ENCODE results near the gene BRPF1. TPM values are rescaled to one million over a fixed set of nuclear protein-coding genes. Genes with fewer than 3 reads are reported as not detected.

The BRPF1 gene
- total RNA-seq, 1 donor from 2014 or later = 19.5 TPM

DNA sequence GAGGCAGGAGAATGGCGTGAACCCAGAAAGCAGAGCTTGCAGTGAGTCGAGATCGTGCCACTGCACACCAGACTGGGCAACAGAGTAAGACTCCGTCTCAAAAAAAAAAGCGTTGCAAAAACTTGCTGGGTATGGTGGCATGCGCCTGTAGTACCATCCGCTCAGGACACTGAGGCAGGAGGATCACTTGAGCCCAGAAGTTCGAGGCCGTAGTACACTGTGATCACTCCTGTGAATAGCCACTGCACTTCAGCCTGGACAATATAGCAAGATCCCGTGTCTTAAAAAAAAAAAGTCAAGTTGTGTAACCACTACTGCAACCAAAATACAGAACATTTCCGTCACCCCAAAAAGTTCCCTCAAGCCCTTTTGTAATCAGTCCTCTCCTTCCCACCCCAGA is 62.9 kb downstream of the BRPF1 start:
- no peak for DNase-seq (ENCODE audit: low read depth)
- Histone ChIP-seq H3K9me3 (ENCODE audit: insufficient read depth, low read depth, low read length) (no peaks in the 10 kb centered on the region), H3K27ac (ENCODE audit: low read depth, low read length) (no peak overlapping the region), H3K4me3 (ENCODE audit: insufficient read depth, low read depth, low read length) (peak overlapping the region; percentile 93), H3K27me3 (ENCODE audit: insufficient read depth, low read length) (no peaks in the 10 kb centered on the region), H3K79me2 (ENCODE audit: insufficient read depth, low read length) (peaks cover 80% of the 10 kb centered on the region), H3K9ac (ENCODE audit: low read length) (no peak overlapping the region), H4K20me1 (ENCODE audit: insufficient read depth, low read length) (peaks cover 44% of the 10 kb centered on the region), H3K4me2 (ENCODE audit: low read length) (peak overlapping the region; percentile 99), H3K4me1 (ENCODE audit: insufficient read depth, low read length) (peaks cover 15% of the 10 kb centered on the region), H2AFZ (ENCODE audit: low read depth, low read length) (no peak overlapping the region), H3K36me3 (ENCODE audit: insufficient read depth, low read length) (peaks cover 29% of the 10 kb centered on the region)
- Mint-ChIP-seq H3K27me3 (ENCODE audit: low read depth, unreplicated experiment) (no peaks in the 10 kb centered on the region), H3K4me1 (ENCODE audit: low read depth, unreplicated experiment) (peaks cover 34% of the 10 kb centered on the region), H3K4me3 (ENCODE audit: unreplicated experiment) (peak overlapping the region; percentile 96), H3K9me3 (ENCODE audit: unreplicated experiment) (no peaks in the 10 kb centered on the region), H3K27ac (ENCODE audit: unreplicated experiment) (peak overlapping the region; percentile 84), H3K36me3 (ENCODE audit: low read depth, unreplicated experiment) (peaks cover 23% of the 10 kb centered on the region)
- TF ChIP-seq EZH2 (IDR thresholded peaks at IDR 0.05; ENCODE audit: insufficient read depth, low read length) = no peak
- TF ChIP-seq, protein P1, sequence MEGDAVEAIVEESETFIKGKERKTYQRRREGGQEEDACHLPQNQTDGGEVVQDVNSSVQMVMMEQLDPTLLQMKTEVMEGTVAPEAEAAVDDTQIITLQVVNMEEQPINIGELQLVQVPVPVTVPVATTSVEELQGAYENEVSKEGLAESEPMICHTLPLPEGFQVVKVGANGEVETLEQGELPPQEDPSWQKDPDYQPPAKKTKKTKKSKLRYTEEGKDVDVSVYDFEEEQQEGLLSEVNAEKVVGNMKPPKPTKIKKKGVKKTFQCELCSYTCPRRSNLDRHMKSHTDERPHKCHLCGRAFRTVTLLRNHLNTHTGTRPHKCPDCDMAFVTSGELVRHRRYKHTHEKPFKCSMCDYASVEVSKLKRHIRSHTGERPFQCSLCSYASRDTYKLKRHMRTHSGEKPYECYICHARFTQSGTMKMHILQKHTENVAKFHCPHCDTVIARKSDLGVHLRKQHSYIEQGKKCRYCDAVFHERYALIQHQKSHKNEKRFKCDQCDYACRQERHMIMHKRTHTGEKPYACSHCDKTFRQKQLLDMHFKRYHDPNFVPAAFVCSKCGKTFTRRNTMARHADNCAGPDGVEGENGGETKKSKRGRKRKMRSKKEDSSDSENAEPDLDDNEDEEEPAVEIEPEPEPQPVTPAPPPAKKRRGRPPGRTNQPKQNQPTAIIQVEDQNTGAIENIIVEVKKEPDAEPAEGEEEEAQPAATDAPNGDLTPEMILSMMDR (IDR thresholded peaks at IDR 0.05; ENCODE audit: insufficient read depth, low read depth, low read length) = no peak
- no peak for FAIRE-seq

DNA sequence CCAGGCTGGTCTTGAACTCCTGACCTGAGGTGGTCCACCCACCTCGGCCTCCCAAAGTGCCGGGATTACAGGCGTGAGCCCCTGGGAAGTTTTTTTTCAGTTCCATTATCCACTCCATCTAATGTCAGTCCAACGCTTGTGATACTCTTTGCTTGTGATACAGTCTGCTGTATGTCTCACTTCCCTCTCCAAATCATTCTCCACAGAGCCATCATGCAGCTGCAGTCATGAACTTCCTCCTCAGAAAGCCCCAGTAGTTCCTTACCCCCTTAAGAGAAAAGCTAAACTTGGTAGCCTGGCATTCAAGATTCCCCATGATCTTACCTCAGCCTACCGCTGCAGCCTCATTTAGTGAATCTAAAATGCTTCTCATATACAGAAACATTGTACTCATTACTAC is 63.7 kb downstream of the BRPF1 start:
- Mint-ChIP-seq H3K27ac (ENCODE audit: unreplicated experiment) (peak overlapping the region; percentile 60), H3K27me3 (ENCODE audit: low read depth, unreplicated experiment) (no peaks in the 10 kb centered on the region), H3K36me3 (ENCODE audit: low read depth, unreplicated experiment) (peaks cover 22% of the 10 kb centered on the region), H3K9me3 (ENCODE audit: unreplicated experiment) (no peaks in the 10 kb centered on the region), H3K4me1 (ENCODE audit: low read depth, unreplicated experiment) (peaks cover 34% of the 10 kb centered on the region), H3K4me3 (ENCODE audit: unreplicated experiment) (peak overlapping the region; percentile 58)
- peaks cover 34% of the 10 kb centered on the region for H3K36me3 ChIP-seq (ENCODE audit: insufficient read depth, low read length)
- H3K9me3 ChIP-seq (ENCODE audit: insufficient read depth, low read depth, low read length) = no peaks in the 10 kb centered on the region
- no peak overlapping the region for H2AFZ ChIP-seq (ENCODE audit: low read depth, low read length)
- peaks cover 86% of the 10 kb centered on the region for H3K79me2 ChIP-seq (ENCODE audit: insufficient read depth, low read length)
- H3K9ac ChIP-seq (ENCODE audit: low read length) = peak overlapping the region; percentile 3
- peaks cover 15% of the 10 kb centered on the region for H3K4me1 ChIP-seq (ENCODE audit: insufficient read depth, low read length)
- H3K27ac ChIP-seq (ENCODE audit: low read depth, low read length) = no peak overlapping the region
- H3K27me3 ChIP-seq (ENCODE audit: insufficient read depth, low read length) = no peaks in the 10 kb centered on the region
- TF ChIP-seq, protein P1 (IDR thresholded peaks at IDR 0.05; ENCODE audit: insufficient read depth, low read depth, low read length) = no peak
- no peak for TF ChIP-seq EZH2 (IDR thresholded peaks at IDR 0.05; ENCODE audit: insufficient read depth, low read length)
- H3K4me2 ChIP-seq (ENCODE audit: low read length) = no peak overlapping the region
- FAIRE-seq (no peak), DNase-seq (ENCODE audit: low read depth) (no peak)
- no peak overlapping the region for H3K4me3 ChIP-seq (ENCODE audit: insufficient read depth, low read depth, low read length)
- H4K20me1 ChIP-seq (ENCODE audit: insufficient read depth, low read length) = peaks cover 52% of the 10 kb centered on the region

DNA sequence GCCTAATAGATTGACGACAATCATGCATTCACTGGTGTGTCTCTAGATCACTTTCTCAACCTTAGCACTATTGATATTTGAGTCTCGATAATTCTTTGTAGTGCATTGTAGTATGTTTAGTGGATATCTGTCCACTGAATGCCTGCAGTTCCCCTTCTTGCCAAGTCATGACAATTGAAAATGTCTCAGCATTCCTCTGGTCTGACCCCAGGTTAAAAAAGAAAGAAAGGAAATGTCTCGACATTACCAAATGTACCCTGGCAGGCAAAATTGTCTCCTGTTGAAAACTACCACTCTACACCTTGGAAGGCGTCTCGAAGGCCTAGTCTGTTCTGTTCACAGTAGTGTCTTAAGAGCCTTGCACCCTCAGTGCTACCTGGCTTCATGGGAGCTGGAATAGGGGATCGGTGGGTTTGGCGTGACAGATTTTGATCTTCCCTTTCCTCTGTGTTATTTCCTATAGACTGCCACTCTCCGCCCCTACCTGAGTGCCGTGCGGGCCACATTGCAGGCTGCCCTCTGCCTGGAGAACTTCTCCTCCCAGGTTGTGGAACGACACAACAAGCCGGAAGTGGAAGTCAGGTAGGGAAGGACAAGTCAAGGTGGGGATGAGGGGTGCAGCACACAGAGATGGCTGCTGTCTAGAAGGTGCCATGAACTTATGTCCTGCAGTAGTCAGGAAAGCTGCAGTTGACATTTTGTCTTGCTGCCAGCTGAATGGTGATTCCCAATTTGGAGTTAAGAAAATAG is 65.8 kb downstream of the BRPF1 start:
- Mint-ChIP-seq H3K36me3 (ENCODE audit: low read depth, unreplicated experiment) (peaks cover 26% of the 10 kb centered on the region), H3K4me1 (ENCODE audit: low read depth, unreplicated experiment) (peaks cover 22% of the 10 kb centered on the region), H3K4me3 (ENCODE audit: unreplicated experiment) (no peak overlapping the region), H3K27ac (ENCODE audit: unreplicated experiment) (no peak overlapping the region), H3K9me3 (ENCODE audit: unreplicated experiment) (no peaks in the 10 kb centered on the region), H3K27me3 (ENCODE audit: low read depth, unreplicated experiment) (no peaks in the 10 kb centered on the region)
- Histone ChIP-seq H3K36me3 (ENCODE audit: insufficient read depth, low read length) (peaks cover 47% of the 10 kb centered on the region), H3K27ac (ENCODE audit: low read depth, low read length) (no peak overlapping the region), H4K20me1 (ENCODE audit: insufficient read depth, low read length) (peaks cover 63% of the 10 kb centered on the region), H3K27me3 (ENCODE audit: insufficient read depth, low read length) (no peaks in the 10 kb centered on the region), H2AFZ (ENCODE audit: low read depth, low read length) (no peak overlapping the region), H3K9ac (ENCODE audit: low read length) (peak overlapping the region; percentile 33), H3K4me3 (ENCODE audit: insufficient read depth, low read depth, low read length) (no peak overlapping the region), H3K79me2 (ENCODE audit: insufficient read depth, low read length) (peaks cover 74% of the 10 kb centered on the region), H3K4me1 (ENCODE audit: insufficient read depth, low read length) (peaks cover 8% of the 10 kb centered on the region), H3K4me2 (ENCODE audit: low read length) (no peak overlapping the region), H3K9me3 (ENCODE audit: insufficient read depth, low read depth, low read length) (no peaks in the 10 kb centered on the region)
- DNase-seq (ENCODE audit: low read depth) = no peak
- TF ChIP-seq, protein P1 (IDR thresholded peaks at IDR 0.05; ENCODE audit: insufficient read depth, low read depth, low read length) = no peak
- TF ChIP-seq EZH2 (IDR thresholded peaks at IDR 0.05; ENCODE audit: insufficient read depth, low read length) = no peak
- FAIRE-seq = no peak

All from astrocyte (in vitro differentiated cells and primary cell).